HCT116 (cell line): Measurements from ENCODE around the gene PPT2.
"Not testable (repeated sequence)": the region's sequence is repeated elsewhere in the genome, so short reads cannot be mapped to it uniquely, and the experiment has no call there.

ENCODE experiments used
- CEBPB ChIP-seq: IDR thresholded peaks from 2 replicates; pipeline ENCODE4 v1.6.1; 2012; ENCODE audit warnings: low read depth
- EGR1 ChIP-seq: IDR thresholded peaks from 2 replicates; pipeline ENCODE4 v1.6.1; 2012; ENCODE audit warnings: low read depth
- EZH2 ChIP-seq: fragments of 200-600 bp; sonication (generic); IDR thresholded peaks from 2 replicates; pipeline ENCODE4 v1.6.1; 2017; ENCODE audit warnings: antibody characterized with exemption, mixed run types
- EZH2phosphoT487 ChIP-seq: fragments of 200-600 bp; IDR thresholded peaks from 2 replicates; pipeline ENCODE4 v1.6.1; 2018; ENCODE audit warnings: antibody characterized with exemption, borderline replicate concordance
- JUND ChIP-seq: IDR thresholded peaks from 2 replicates; pipeline ENCODE4 v1.6.1; 2012
- POLR2A ChIP-seq: IDR thresholded peaks from 2 replicates; pipeline ENCODE4 v1.7.0; 2011; ENCODE audit warnings: borderline replicate concordance; ENCODE audit not compliant: insufficient read depth, insufficient read length; ENCODE audit errors: extremely low read depth
- POLR2AphosphoS5 ChIP-seq: IDR thresholded peaks from 2 replicates; pipeline ENCODE4 v1.6.1; 2011; ENCODE audit warnings: mild to moderate bottlenecking, low read depth, low read length, moderate library complexity
- RAD21 ChIP-seq: IDR thresholded peaks from 2 replicates; pipeline ENCODE4 v1.6.1; 2012; ENCODE audit warnings: low read depth, mild to moderate bottlenecking
- YY1 ChIP-seq: IDR thresholded peaks from 2 replicates; pipeline ENCODE4 v1.6.1; 2011; ENCODE audit warnings: low read length, low read depth, moderate library complexity, mild to moderate bottlenecking; ENCODE audit not compliant: insufficient replicate concordance; ENCODE audit errors: extremely low read depth
- ZNF274 ChIP-seq: fragments of 200-500 bp; sonication (Bioruptor generic); IDR thresholded peaks from 2 replicates; pipeline ENCODE4 v1.6.1; 2014; ENCODE audit warnings: mild to moderate bottlenecking, low read depth, low read length, inconsistent platforms
- TF ChIP-seq, protein P1 (sequence below), 3 experiments: fragments of 200-600 bp in 1 of 3; sonication (generic) in 1 of 3; IDR thresholded peaks in 2 of 3; conservative IDR thresholded peaks in 1 of 3; 2 replicates each; pipeline ENCODE4 v1.5.1; 2012 to 2017; ENCODE audit warnings: low read depth in 2 of 3, low read length in 2 of 3, antibody characterized with exemption in 1 of 3, borderline replicate concordance in 1 of 3, control low read depth in 1 of 3, mild to moderate bottlenecking in 1 of 3, mixed read lengths in 1 of 3, mixed run types in 1 of 3, moderate library complexity in 1 of 3; ENCODE audit not compliant: insufficient read depth in 1 of 3
- TF ChIP-seq, protein P2 (sequence below): IDR thresholded peaks from 2 replicates; pipeline ENCODE4 v1.6.1; 2012
- TF ChIP-seq, protein P3 (sequence below): IDR thresholded peaks from 2 replicates; pipeline ENCODE4 v1.6.1; 2011; ENCODE audit warnings: mild to moderate bottlenecking, low read length, moderate library complexity; ENCODE audit not compliant: insufficient replicate concordance; ENCODE audit errors: extremely low read depth

- TF ChIP-seq, protein P1, sequence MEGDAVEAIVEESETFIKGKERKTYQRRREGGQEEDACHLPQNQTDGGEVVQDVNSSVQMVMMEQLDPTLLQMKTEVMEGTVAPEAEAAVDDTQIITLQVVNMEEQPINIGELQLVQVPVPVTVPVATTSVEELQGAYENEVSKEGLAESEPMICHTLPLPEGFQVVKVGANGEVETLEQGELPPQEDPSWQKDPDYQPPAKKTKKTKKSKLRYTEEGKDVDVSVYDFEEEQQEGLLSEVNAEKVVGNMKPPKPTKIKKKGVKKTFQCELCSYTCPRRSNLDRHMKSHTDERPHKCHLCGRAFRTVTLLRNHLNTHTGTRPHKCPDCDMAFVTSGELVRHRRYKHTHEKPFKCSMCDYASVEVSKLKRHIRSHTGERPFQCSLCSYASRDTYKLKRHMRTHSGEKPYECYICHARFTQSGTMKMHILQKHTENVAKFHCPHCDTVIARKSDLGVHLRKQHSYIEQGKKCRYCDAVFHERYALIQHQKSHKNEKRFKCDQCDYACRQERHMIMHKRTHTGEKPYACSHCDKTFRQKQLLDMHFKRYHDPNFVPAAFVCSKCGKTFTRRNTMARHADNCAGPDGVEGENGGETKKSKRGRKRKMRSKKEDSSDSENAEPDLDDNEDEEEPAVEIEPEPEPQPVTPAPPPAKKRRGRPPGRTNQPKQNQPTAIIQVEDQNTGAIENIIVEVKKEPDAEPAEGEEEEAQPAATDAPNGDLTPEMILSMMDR (IDR thresholded peaks at IDR 0.05 in 2 of 3, conservative IDR thresholded peaks at IDR 0.05 in 1 of 3; ENCODE audit: borderline replicate concordance in 1 of 3, insufficient read depth in 1 of 3, low read depth in 2 of 3, low read length in 2 of 3) = not testable (repeated sequence)
- TF ChIP-seq, protein P2, sequence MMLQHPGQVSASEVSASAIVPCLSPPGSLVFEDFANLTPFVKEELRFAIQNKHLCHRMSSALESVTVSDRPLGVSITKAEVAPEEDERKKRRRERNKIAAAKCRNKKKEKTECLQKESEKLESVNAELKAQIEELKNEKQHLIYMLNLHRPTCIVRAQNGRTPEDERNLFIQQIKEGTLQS = not testable (repeated sequence)
- TF ChIP-seq POLR2A, JUND, EZH2phosphoT487, CEBPB, ZNF274, POLR2AphosphoS5, RAD21, EGR1, EZH2, YY1: not testable (repeated sequence)
- TF ChIP-seq, protein P3, sequence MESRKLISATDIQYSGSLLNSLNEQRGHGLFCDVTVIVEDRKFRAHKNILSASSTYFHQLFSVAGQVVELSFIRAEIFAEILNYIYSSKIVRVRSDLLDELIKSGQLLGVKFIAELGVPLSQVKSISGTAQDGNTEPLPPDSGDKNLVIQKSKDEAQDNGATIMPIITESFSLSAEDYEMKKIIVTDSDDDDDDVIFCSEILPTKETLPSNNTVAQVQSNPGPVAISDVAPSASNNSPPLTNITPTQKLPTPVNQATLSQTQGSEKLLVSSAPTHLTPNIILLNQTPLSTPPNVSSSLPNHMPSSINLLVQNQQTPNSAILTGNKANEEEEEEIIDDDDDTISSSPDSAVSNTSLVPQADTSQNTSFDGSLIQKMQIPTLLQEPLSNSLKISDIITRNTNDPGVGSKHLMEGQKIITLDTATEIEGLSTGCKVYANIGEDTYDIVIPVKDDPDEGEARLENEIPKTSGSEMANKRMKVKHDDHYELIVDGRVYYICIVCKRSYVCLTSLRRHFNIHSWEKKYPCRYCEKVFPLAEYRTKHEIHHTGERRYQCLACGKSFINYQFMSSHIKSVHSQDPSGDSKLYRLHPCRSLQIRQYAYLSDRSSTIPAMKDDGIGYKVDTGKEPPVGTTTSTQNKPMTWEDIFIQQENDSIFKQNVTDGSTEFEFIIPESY = not testable (repeated sequence)
These were observed 9.7 kb upstream of the PPT2 start for GRCh38 chr6:32144238-32144637.
